ENCODE measurements around the gene MYT1. TPM values are rescaled to one million over a fixed set of nuclear protein-coding genes. Genes with fewer than 3 reads are reported as not detected.
A peak's percentile ranks its signal among the peaks of the same experiment; 100 is the strongest.

MYT1 gene
- total RNA-seq, 2 donors from 2014 or later: 2.4 to 4.5 TPM

DNA sequence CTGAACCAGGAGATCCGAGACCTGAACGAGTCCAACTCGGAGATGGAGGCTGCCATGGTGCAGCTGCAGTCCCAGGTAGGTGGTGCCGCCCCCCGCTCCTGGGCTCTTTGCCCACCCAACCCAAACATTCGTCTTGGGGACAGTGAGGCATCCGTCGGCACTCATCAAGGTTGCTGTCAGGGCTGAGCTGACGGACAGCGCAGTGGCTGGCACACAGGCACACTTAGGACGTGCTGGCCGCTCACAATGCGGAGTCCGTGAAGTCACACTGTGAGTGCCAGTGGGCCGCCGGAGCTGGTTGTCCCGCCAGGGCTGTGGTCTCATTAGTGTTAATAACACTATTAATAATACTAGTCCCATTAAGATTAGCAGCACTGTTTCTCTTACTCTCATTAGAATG, 73.1 kb downstream of the MYT1 start:
- peaks cover 20% of the 10 kb centered on the region for H3K36me3 Mint-ChIP-seq (ENCODE audit: low read depth)
- no peak overlapping the region for H3K27ac Mint-ChIP-seq
- H3K4me3 ChIP-seq (ENCODE audit: low read length): no peak overlapping the region
- H3K4me3 Mint-ChIP-seq: no peak overlapping the region
- no peaks in the 10 kb centered on the region for H3K27me3 Mint-ChIP-seq (ENCODE audit: insufficient read depth)
- TF ChIP-seq, protein P1, sequence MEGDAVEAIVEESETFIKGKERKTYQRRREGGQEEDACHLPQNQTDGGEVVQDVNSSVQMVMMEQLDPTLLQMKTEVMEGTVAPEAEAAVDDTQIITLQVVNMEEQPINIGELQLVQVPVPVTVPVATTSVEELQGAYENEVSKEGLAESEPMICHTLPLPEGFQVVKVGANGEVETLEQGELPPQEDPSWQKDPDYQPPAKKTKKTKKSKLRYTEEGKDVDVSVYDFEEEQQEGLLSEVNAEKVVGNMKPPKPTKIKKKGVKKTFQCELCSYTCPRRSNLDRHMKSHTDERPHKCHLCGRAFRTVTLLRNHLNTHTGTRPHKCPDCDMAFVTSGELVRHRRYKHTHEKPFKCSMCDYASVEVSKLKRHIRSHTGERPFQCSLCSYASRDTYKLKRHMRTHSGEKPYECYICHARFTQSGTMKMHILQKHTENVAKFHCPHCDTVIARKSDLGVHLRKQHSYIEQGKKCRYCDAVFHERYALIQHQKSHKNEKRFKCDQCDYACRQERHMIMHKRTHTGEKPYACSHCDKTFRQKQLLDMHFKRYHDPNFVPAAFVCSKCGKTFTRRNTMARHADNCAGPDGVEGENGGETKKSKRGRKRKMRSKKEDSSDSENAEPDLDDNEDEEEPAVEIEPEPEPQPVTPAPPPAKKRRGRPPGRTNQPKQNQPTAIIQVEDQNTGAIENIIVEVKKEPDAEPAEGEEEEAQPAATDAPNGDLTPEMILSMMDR (conservative IDR thresholded peaks at IDR 0.05): no peak
- no peak for DNase-seq
- no peaks in the 10 kb centered on the region for H3K4me1 ChIP-seq (ENCODE audit: control insufficient read depth, insufficient read depth, low read length)
- H3K9ac ChIP-seq (ENCODE audit: extremely low read depth, low read length, poor library complexity, severe bottlenecking): no peak overlapping the region
- peaks cover 18% of the 10 kb centered on the region for H3K9me3 Mint-ChIP-seq
- no peaks in the 10 kb centered on the region for H3K27me3 ChIP-seq (ENCODE audit: control insufficient read depth, insufficient read depth, low read length, poor library complexity, severe bottlenecking)
- H3K27ac ChIP-seq (ENCODE audit: low read depth, low read length): no peak overlapping the region
- 90 to 94% methylated on average over 8 to 17 of the region's 17 CpGs for WGBS, 2 experiments (ENCODE audit: insufficient coverage in 1 of 2, insufficient read length in 1 of 2)
- no peaks in the 10 kb centered on the region for H3K9me3 ChIP-seq (ENCODE audit: control insufficient read depth, low read length)
- H3K4me1 Mint-ChIP-seq: no peaks in the 10 kb centered on the region
- no peaks in the 10 kb centered on the region for H3K36me3 ChIP-seq (ENCODE audit: control insufficient read depth, insufficient read depth, low read length)

DNA sequence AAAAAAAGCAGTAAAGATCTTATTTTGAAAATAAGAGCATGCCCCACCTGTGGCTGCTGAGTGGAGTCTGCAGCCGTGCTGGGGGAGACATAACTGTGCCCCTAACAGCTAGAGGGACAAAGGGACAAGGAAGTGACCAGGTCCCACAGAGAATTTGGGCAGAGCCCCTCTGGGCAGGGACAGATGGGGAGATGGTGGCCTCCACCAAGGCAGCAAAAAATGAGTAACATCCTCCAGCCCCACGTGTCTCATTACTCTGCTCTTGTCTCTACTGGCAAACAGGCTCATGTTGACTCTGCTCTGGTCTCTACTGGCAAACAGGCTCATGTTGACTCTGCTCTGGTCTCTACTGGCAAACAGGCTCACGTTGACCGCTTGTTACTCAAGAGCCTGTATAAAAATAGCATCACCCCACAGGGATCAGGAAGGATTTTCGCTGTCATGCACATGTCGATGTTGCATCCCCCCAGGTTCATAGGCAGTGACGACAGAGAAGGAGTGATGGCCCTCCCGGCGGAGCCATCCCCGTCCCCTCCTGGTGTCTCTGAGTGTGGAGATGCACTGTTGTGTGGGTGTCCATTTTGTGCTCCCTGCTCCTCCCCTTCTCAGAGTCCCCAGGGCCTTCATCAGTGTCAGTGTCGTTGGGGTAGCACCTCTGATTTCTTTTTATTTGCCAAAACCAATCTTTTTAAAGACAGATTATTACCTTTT, 74.0 kb downstream of the MYT1 start:
- no peak overlapping the region for H3K27ac Mint-ChIP-seq

GRCh38 chr20:64238851-64239387, 74.7 kb downstream of the MYT1 start:
- Mint-ChIP-seq H3K27me3 (ENCODE audit: insufficient read depth) (no peaks in the 10 kb centered on the region), H3K27ac (no peak overlapping the region), H3K4me3 (no peak overlapping the region), H3K36me3 (ENCODE audit: low read depth) (peaks cover 20% of the 10 kb centered on the region), H3K4me1 (no peaks in the 10 kb centered on the region), H3K9me3 (peaks cover 14% of the 10 kb centered on the region)
- no peak overlapping the region for H3K27ac ChIP-seq (ENCODE audit: low read depth, low read length)
- no peaks in the 10 kb centered on the region for H3K9me3 ChIP-seq (ENCODE audit: control insufficient read depth, low read length)
- H3K9ac ChIP-seq (ENCODE audit: extremely low read depth, low read length, poor library complexity, severe bottlenecking): no peak overlapping the region
- H3K4me1 ChIP-seq (ENCODE audit: control insufficient read depth, insufficient read depth, low read length): no peaks in the 10 kb centered on the region
- H3K4me3 ChIP-seq (ENCODE audit: low read length): no peak overlapping the region
- H3K27me3 ChIP-seq (ENCODE audit: control insufficient read depth, insufficient read depth, low read length, poor library complexity, severe bottlenecking): no peaks in the 10 kb centered on the region
- 86 to 89% methylated on average over 2 to 7 of the region's 7 CpGs for WGBS, 2 experiments (ENCODE audit: insufficient coverage in 1 of 2, insufficient read length in 1 of 2)
- TF ChIP-seq, protein P1 (conservative IDR thresholded peaks at IDR 0.05): peak; percentile 40
- H3K36me3 ChIP-seq (ENCODE audit: control insufficient read depth, insufficient read depth, low read length): no peaks in the 10 kb centered on the region
- DNase-seq: no peak

More for the DNA sequence above, 74.0 kb downstream of the MYT1 start:
- Histone ChIP-seq H3K9me3 (ENCODE audit: control insufficient read depth, low read length) (no peaks in the 10 kb centered on the region), H3K36me3 (ENCODE audit: control insufficient read depth, insufficient read depth, low read length) (no peaks in the 10 kb centered on the region), H3K4me3 (ENCODE audit: low read length) (no peak overlapping the region), H3K27me3 (ENCODE audit: control insufficient read depth, insufficient read depth, low read length, poor library complexity, severe bottlenecking) (no peaks in the 10 kb centered on the region), H3K9ac (ENCODE audit: extremely low read depth, low read length, poor library complexity, severe bottlenecking) (no peak overlapping the region), H3K4me1 (ENCODE audit: control insufficient read depth, insufficient read depth, low read length) (no peaks in the 10 kb centered on the region), H3K27ac (ENCODE audit: low read depth, low read length) (no peak overlapping the region)
- 92% methylated on average over 11 of the region's 11 CpGs for WGBS, 2 experiments (ENCODE audit: insufficient coverage in 1 of 2, insufficient read length in 1 of 2)
- Mint-ChIP-seq H3K27me3 (ENCODE audit: insufficient read depth) (no peaks in the 10 kb centered on the region), H3K4me1 (no peaks in the 10 kb centered on the region), H3K9me3 (peaks cover 18% of the 10 kb centered on the region), H3K36me3 (ENCODE audit: low read depth) (peaks cover 20% of the 10 kb centered on the region), H3K4me3 (no peak overlapping the region)
- TF ChIP-seq, protein P1 (conservative IDR thresholded peaks at IDR 0.05): no peak
- no peak for DNase-seq

All from endodermal cell (in vitro differentiated cells).